ENCODE measurements around the gene GSTO2.
A peak's percentile ranks its signal among the peaks of the same experiment; 100 is the strongest.

GSTO2 gene

DNA sequence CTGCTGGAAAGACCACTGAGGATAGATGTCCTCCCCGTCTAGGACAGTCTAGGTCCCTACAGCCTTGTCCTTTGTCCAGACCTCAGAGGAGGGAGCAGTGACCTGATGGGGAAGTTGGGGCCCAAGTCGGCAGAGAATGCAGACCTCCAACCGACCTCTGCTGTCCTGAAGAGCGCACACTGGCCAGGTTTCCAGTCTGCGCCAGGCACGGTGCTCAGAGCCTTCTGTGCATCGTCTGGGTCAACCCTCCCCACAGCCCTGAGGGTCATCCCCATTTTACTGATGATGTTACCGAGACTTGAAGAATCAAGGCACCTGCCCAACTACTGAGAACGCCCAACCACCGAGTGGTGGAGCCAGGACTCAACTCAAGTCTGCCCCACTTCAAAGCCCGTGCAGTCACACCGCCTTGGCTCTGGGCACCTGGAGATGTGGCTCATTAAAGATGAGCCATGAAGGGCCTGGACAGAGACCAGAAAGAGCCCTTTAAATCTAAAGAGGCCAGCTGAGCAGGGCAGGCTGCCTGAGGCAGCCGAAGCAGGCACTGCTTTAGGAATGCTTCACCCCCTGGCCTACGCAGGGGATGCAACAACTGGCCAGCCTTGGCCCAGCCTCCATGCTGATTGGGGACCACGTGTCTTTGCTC lies 64.9 kb downstream of the GSTO2 start:
- DNase-seq, result no peak
- H3K4me3 ChIP-seq (ENCODE audit: low read depth, low read length), result peak overlapping the region; percentile 24
- no peaks in the 10 kb centered on the region for H3K27me3 ChIP-seq (replicated peaks)
- peak overlapping the region; percentile 98 for H3K27ac ChIP-seq
- TF ChIP-seq CTCF (IDR thresholded peaks at IDR 0.05; ENCODE audit: low read depth, low read length, missing control alignments), result no peak
- in situ Hi-C loops (cut with HindIII; ENCODE audit: low pct_ligation_motif_present, low sequenced_read_pairs), result no loop called here
- H3K36me3 ChIP-seq (replicated peaks), result peaks cover 41% of the 10 kb centered on the region

DNA sequence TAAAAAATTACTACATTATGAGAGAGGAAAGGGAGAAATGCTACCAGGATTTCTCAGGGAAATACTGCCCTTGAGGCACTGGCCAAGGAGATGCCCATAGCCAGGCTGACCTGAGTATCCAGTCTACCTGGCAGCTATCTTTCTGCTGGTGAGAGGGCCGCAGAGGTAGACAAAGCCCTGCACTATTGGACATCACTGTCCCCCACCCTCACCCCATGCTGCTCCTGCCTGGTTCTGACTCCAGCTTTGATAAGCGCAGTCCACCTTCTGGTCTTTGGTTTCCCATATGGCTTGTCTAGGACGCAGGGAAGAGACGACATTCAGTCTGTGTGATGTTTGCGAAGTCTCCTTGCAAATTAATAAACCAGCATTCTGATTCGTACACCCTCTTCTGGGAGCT lies 65.6 kb downstream of the GSTO2 start:
- H3K27ac ChIP-seq, result peak overlapping the region; percentile 58
- DNase-seq, result no peak
- TF ChIP-seq CTCF (IDR thresholded peaks at IDR 0.05; ENCODE audit: low read depth, low read length, missing control alignments), result no peak
- peak overlapping the region; percentile 96 for H3K4me3 ChIP-seq (ENCODE audit: low read depth, low read length)
- no peaks in the 10 kb centered on the region for H3K27me3 ChIP-seq (replicated peaks)
- in situ Hi-C loops (cut with HindIII; ENCODE audit: low pct_ligation_motif_present, low sequenced_read_pairs), result no loop called here
- H3K36me3 ChIP-seq (replicated peaks), result peaks cover 41% of the 10 kb centered on the region

GRCh38 chr10:104334965-104335650 lies 66.1 kb downstream of the GSTO2 start:
- no peak for DNase-seq
- Histone ChIP-seq H3K36me3 (replicated peaks) (peaks cover 41% of the 10 kb centered on the region), H3K4me3 (ENCODE audit: low read depth, low read length) (peak overlapping the region; percentile 96), H3K27ac (peak overlapping the region; percentile 58), H3K27me3 (replicated peaks) (no peaks in the 10 kb centered on the region)
- in situ Hi-C loops (cut with HindIII; ENCODE audit: low pct_ligation_motif_present, low sequenced_read_pairs), result no loop called here
- TF ChIP-seq CTCF (IDR thresholded peaks at IDR 0.05; ENCODE audit: low read depth, low read length, missing control alignments), result no peak

DNA sequence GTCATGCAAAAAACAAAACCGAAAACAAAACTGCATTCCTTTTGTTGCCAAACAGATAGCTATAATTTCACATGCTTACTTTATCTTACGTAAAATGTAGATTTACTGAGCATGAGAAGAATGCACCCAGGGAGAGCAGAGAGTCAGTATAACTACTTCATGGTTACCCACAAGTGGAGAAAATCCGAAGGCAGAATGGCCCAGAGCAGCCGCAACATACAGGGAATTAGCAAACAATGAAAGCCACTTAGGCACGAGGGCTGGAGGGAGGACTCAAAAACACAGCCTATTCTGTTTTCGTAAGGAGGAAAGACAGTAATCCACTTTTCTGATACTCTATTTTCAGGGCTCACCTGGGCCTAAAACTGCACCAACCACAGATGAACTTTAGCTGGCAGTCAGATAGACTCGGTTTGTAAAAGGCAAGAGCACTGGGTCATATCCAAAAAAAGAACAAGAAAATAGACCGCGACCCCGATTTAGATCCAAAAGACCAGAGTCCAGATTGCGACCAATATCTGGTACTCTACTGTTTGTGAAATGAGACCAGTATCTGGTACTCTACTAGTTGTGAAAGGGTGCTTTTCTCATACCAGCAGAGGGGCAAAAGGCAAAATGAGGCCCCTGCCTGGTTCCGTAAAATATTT lies 68.0 kb downstream of the GSTO2 start:
- Histone ChIP-seq H3K27me3 (replicated peaks) (no peaks in the 10 kb centered on the region), H3K27ac (peak overlapping the region; percentile 98), H3K36me3 (replicated peaks) (peaks cover 38% of the 10 kb centered on the region), H3K4me3 (ENCODE audit: low read depth, low read length) (peak overlapping the region; percentile 96)
- in situ Hi-C loops (cut with HindIII; ENCODE audit: low pct_ligation_motif_present, low sequenced_read_pairs), result no loop called here
- no peak for TF ChIP-seq CTCF (IDR thresholded peaks at IDR 0.05; ENCODE audit: low read depth, low read length, missing control alignments)
- DNase-seq, result peak; percentile 37

- peak; percentile 6 for DNase-seq
- H3K36me3 ChIP-seq (replicated peaks), result peaks cover 35% of the 10 kb centered on the region
- H3K4me3 ChIP-seq (ENCODE audit: low read depth, low read length), result peak overlapping the region; percentile 96
- no peaks in the 10 kb centered on the region for H3K27me3 ChIP-seq (replicated peaks)
- in situ Hi-C loops (cut with HindIII; ENCODE audit: low pct_ligation_motif_present, low sequenced_read_pairs), result no loop called here
- peak overlapping the region; percentile 98 for H3K27ac ChIP-seq
- no peak for TF ChIP-seq CTCF (IDR thresholded peaks at IDR 0.05; ENCODE audit: low read depth, low read length, missing control alignments)
Observed at GRCh38 chr10:104337521-104337984, 68.6 kb downstream of the GSTO2 start.
